Measurements from ENCODE around the gene CLSTN2.

DNA sequence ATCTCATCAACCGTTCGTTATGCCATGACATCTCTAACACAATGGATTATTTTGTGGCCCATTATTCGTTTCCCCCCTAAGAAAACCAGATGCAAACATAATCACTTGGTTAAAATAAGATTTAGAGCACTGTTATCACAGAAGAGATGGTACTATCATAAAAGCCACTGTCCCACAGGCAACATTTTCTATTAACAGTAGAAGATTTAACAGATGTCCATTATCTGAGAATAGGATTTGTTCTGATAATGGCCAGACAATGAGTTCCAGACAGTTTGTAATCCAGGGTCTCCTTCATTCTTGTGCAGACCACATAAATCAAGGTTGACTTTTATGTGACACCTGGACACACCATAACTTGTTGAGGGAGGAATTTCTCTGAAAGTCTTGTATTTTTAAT lies 153.1 kb downstream of the CLSTN2 start:
- no peak for TF ChIP-seq POLR2AphosphoS5 (IDR thresholded peaks at IDR 0.05)
- TF ChIP-seq, protein P1, sequence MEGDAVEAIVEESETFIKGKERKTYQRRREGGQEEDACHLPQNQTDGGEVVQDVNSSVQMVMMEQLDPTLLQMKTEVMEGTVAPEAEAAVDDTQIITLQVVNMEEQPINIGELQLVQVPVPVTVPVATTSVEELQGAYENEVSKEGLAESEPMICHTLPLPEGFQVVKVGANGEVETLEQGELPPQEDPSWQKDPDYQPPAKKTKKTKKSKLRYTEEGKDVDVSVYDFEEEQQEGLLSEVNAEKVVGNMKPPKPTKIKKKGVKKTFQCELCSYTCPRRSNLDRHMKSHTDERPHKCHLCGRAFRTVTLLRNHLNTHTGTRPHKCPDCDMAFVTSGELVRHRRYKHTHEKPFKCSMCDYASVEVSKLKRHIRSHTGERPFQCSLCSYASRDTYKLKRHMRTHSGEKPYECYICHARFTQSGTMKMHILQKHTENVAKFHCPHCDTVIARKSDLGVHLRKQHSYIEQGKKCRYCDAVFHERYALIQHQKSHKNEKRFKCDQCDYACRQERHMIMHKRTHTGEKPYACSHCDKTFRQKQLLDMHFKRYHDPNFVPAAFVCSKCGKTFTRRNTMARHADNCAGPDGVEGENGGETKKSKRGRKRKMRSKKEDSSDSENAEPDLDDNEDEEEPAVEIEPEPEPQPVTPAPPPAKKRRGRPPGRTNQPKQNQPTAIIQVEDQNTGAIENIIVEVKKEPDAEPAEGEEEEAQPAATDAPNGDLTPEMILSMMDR (IDR thresholded peaks at IDR 0.05), result no peak
- TF ChIP-seq POLR2A (IDR thresholded peaks at IDR 0.05; ENCODE audit: low read depth), result no peak

Data from esophagus muscularis mucosa (tissue), 3 donors.